ENCODE data around the gene RNF212. TPM values are rescaled to one million over a fixed set of nuclear protein-coding genes. Genes with fewer than 3 reads are reported as not detected.

The RNF212 gene
- total and polyA plus RNA-seq, 9 of the 15 experiments (the other 6 are each of a cell fraction or from before 2014, with no cell fraction given): 0.04 TPM; not detected in 8

GRCh38 chr4:1072830-1073446, 40.4 kb downstream of the RNF212 start (continued):
- no peak for TF ChIP-seq ZNF57 (CRISPR knock-in tag; IDR thresholded peaks at IDR 0.05)
- TF ChIP-seq REST (IDR thresholded peaks at IDR 0.05; ENCODE audit: borderline replicate concordance): peak; percentile 68
- TF ChIP-seq REST (CRISPR knock-in tag; IDR thresholded peaks at IDR 0.05; ENCODE audit: low read depth): no peak
- TF ChIP-seq ZNF551 (CRISPR knock-in tag; IDR thresholded peaks at IDR 0.05): no peak
- no peak for TF ChIP-seq ZNF324 (CRISPR knock-in tag; IDR thresholded peaks at IDR 0.05)
- TF ChIP-seq ETV5 (CRISPR knock-in tag; IDR thresholded peaks at IDR 0.05; ENCODE audit: low read depth): no peak
- 0 out of 4 replicates have a peak, but pooled peaks of 1 of the 2 experiments have one; percentile 22 for TF ChIP-seq RCOR1 (IDR thresholded peaks at IDR 0.05; ENCODE audit: borderline replicate concordance in 1 of 2, low read depth in 2 of 2, low read length in 2 of 2)
- no peak for TF ChIP-seq ILK (tag; IDR thresholded peaks at IDR 0.05; ENCODE audit: borderline replicate concordance, low read depth)
- TF ChIP-seq RBFOX2 (IDR thresholded peaks at IDR 0.05; ENCODE audit: low read depth, low read length): no peak
- TF ChIP-seq NR2C1 (IDR thresholded peaks at IDR 0.05): no peak
- no peak for TF ChIP-seq NR2C1 (tag; IDR thresholded peaks at IDR 0.05)
- peak; percentile 56; the same call in 1 of the 2 replicates for TF ChIP-seq ESRRA (IDR thresholded peaks at IDR 0.05; ENCODE audit: borderline replicate concordance, low read depth)
- no peak for TF ChIP-seq SREBF1 (IDR thresholded peaks at IDR 0.05; ENCODE audit: borderline replicate concordance, low read depth, low read length)
- no peak for TF ChIP-seq ZNF212 (CRISPR knock-in tag; IDR thresholded peaks at IDR 0.05)
- no peak for TF ChIP-seq MAZ (CRISPR knock-in tag; conservative IDR thresholded peaks at IDR 0.05 in 1 of 2, IDR thresholded peaks at IDR 0.05 in 1 of 2)
- TF ChIP-seq ZBTB11 (CRISPR knock-in tag; IDR thresholded peaks at IDR 0.05): no peak
- TF ChIP-seq ZKSCAN8 (CRISPR knock-in tag; IDR thresholded peaks at IDR 0.05): no peak

All from K562 (cell line).